Sigmoid colon (tissue), 4 donors: ENCODE results near the gene FKBP10.

Source experiments
- POLR2AphosphoS5 ChIP-seq, 4 donors: sonication (generic); formaldehyde crosslinking; IDR thresholded peaks; one replicate each; pipeline ENCODE4 v1.6.1; 2017; ENCODE audit warnings: antibody characterized with exemption in 4 of 4
- TF ChIP-seq, protein P1 (sequence below), 4 experiments: fragments of 450-650 bp in 3 of 4; fragments of 200-600 bp in 1 of 4; IDR thresholded peaks; one replicate each; pipeline ENCODE4 v1.5.1; 2016 to 2019; ENCODE audit warnings: antibody characterized with exemption in 4 of 4, mild to moderate bottlenecking in 3 of 4, moderate library complexity in 2 of 4

GRCh38 chr17:41801374-41802271, 11.2 kb upstream of the FKBP10 start:
- TF ChIP-seq, protein P1, sequence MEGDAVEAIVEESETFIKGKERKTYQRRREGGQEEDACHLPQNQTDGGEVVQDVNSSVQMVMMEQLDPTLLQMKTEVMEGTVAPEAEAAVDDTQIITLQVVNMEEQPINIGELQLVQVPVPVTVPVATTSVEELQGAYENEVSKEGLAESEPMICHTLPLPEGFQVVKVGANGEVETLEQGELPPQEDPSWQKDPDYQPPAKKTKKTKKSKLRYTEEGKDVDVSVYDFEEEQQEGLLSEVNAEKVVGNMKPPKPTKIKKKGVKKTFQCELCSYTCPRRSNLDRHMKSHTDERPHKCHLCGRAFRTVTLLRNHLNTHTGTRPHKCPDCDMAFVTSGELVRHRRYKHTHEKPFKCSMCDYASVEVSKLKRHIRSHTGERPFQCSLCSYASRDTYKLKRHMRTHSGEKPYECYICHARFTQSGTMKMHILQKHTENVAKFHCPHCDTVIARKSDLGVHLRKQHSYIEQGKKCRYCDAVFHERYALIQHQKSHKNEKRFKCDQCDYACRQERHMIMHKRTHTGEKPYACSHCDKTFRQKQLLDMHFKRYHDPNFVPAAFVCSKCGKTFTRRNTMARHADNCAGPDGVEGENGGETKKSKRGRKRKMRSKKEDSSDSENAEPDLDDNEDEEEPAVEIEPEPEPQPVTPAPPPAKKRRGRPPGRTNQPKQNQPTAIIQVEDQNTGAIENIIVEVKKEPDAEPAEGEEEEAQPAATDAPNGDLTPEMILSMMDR (IDR thresholded peaks at IDR 0.05), result peak; percentile 83 to 97 (median 96)
- peak in 1 of 4 donors; percentile 40 for TF ChIP-seq POLR2AphosphoS5 (IDR thresholded peaks at IDR 0.05)
